PFSK-1 (cell line): ENCODE measurements around the gene KHDRBS1.

Experiments
- FOXP2 ChIP-seq: optimal IDR thresholded peaks from 2 replicates; pipeline ENCODE3; 2011; ENCODE audit warnings: borderline replicate concordance, control low read depth, inconsistent platforms; ENCODE audit not compliant: insufficient read depth; ENCODE audit errors: extremely low read length, extremely low read depth
- POLR2AphosphoS5 ChIP-seq: IDR thresholded peaks from 2 replicates; pipeline ENCODE4 v1.6.1; 2012; ENCODE audit warnings: low read depth, mild to moderate bottlenecking, control low read depth, low read length, moderate library complexity
- SIN3A ChIP-seq: IDR thresholded peaks from 2 replicates; pipeline ENCODE4 v1.6.1; 2012; ENCODE audit warnings: mild to moderate bottlenecking, low read length, moderate library complexity, borderline replicate concordance; ENCODE audit not compliant: insufficient read depth
- TAF1 ChIP-seq: IDR thresholded peaks from 2 replicates; pipeline ENCODE4 v1.6.1; 2012; ENCODE audit warnings: low read length, control low read depth, borderline replicate concordance; ENCODE audit not compliant: insufficient read depth
- TF ChIP-seq, protein P1 (sequence below), 2 experiments: IDR thresholded peaks; 2 replicates each; pipeline versions ENCODE4 v1.6.1 to v1.8.0; 2011 to 2012; ENCODE audit warnings: low read depth in 2 of 2, low read length in 2 of 2, control low read depth in 1 of 2, inconsistent platforms in 1 of 2, mild to moderate bottlenecking in 1 of 2, moderate library complexity in 1 of 2; ENCODE audit not compliant: insufficient read depth in 1 of 2

KHDRBS1 gene

DNA sequence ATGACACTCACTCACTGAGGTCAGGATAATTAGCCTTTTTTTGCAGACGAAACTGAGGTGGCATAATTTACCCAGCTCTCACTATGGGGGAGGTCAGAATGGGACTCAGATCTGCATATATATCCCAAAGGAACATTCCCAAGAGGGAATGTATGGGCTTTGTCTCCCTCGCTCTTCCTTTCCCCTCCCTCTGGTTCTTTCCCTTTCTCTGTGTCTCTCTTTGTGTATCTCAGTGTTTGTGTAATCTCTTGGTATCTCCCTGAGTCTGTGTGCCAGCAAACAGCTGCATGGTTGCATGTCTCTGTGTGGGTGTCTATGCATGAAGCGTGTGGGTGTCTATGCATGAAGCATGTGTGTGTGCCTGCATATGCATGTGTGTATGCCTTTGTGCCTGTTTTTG, 63.8 kb downstream of the KHDRBS1 start:
- no peak for TF ChIP-seq SIN3A
- no peak for TF ChIP-seq FOXP2
- TF ChIP-seq, protein P1, sequence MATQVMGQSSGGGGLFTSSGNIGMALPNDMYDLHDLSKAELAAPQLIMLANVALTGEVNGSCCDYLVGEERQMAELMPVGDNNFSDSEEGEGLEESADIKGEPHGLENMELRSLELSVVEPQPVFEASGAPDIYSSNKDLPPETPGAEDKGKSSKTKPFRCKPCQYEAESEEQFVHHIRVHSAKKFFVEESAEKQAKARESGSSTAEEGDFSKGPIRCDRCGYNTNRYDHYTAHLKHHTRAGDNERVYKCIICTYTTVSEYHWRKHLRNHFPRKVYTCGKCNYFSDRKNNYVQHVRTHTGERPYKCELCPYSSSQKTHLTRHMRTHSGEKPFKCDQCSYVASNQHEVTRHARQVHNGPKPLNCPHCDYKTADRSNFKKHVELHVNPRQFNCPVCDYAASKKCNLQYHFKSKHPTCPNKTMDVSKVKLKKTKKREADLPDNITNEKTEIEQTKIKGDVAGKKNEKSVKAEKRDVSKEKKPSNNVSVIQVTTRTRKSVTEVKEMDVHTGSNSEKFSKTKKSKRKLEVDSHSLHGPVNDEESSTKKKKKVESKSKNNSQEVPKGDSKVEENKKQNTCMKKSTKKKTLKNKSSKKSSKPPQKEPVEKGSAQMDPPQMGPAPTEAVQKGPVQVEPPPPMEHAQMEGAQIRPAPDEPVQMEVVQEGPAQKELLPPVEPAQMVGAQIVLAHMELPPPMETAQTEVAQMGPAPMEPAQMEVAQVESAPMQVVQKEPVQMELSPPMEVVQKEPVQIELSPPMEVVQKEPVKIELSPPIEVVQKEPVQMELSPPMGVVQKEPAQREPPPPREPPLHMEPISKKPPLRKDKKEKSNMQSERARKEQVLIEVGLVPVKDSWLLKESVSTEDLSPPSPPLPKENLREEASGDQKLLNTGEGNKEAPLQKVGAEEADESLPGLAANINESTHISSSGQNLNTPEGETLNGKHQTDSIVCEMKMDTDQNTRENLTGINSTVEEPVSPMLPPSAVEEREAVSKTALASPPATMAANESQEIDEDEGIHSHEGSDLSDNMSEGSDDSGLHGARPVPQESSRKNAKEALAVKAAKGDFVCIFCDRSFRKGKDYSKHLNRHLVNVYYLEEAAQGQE (IDR thresholded peaks at IDR 0.05; ENCODE audit: insufficient read depth in 1 of 2, low read depth in 2 of 2, low read length in 2 of 2) = no peak
- TF ChIP-seq POLR2AphosphoS5 = no peak
- no peak for TF ChIP-seq TAF1

DNA sequence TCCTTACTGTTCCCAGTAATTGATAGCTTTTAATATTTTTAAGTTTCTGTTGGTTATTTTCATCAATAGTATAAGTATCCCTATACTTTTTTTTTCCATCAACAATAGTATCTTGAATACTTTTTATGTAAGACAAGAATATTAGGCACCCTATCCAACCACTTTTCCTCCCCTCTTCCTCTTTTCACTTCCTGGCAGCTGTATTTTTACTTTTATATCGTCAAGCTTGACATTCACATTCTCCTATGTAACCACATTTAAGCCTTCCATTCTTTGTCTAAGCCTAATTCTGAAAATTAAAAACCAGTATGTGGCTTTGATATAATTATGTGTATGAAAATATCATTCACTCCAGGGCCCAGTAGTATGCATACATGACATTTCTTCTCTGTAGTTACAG, 68.4 kb downstream of the KHDRBS1 start:
- no peak for TF ChIP-seq TAF1
- no peak for TF ChIP-seq POLR2AphosphoS5
- TF ChIP-seq FOXP2 = no peak
- TF ChIP-seq, protein P1 (IDR thresholded peaks at IDR 0.05; ENCODE audit: insufficient read depth in 1 of 2, low read depth in 2 of 2, low read length in 2 of 2) = no peak
- TF ChIP-seq SIN3A = no peak

DNA sequence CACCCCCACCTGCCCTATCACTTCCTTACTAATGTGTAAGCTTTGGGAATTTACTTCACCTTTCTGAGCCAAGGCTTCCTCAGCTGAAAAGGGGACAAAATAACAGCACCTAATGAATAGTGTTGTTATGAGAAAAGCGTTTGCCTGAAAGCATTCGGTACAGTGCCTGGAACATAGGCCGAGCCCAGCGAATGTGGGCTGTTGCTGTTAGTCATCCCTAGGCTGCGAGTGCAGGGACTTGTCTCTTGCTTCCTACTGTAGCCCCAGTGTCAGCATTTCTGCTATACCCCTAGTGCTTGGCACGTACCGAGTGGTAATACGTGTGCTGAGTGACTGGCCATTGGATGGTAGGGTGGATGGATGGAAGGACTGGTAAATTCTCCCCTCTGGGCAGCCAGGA, 77.5 kb downstream of the KHDRBS1 start:
- TF ChIP-seq POLR2AphosphoS5 (no peak), FOXP2 (no peak), TAF1 (no peak), SIN3A (no peak)
- TF ChIP-seq, protein P1 (IDR thresholded peaks at IDR 0.05; ENCODE audit: insufficient read depth in 1 of 2, low read depth in 2 of 2, low read length in 2 of 2) = no peak

DNA sequence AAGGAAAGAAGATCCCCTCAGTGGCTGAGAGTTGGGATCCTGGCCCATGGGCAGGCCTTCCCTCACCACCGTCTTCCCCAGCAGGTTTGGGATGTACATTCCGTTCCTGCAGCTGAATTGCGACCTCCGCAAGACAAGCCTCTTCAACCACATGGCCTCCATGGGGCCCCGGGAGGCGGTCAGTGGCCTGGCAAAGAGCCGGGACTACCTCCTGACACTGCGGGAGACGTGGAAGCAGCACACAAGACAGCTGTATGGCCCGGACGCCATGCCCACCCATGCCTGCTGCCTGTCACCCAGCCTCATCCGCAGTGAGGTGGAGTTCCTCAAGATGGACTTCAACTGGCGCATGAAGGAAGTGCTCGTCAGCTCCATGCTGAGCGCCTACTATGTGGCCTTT, 77.9 kb downstream of the KHDRBS1 start:
- TF ChIP-seq SIN3A (no peak), FOXP2 (no peak), TAF1 (no peak), POLR2AphosphoS5 (no peak)
- TF ChIP-seq, protein P1 (IDR thresholded peaks at IDR 0.05; ENCODE audit: insufficient read depth in 1 of 2, low read depth in 2 of 2, low read length in 2 of 2) = no peak
